NCI-H128 (cell line): Measurements from ENCODE around the gene SPR.

Experiments
- DNase-seq: peaks from one replicate; lab custom pipeline; 2025; ENCODE audit not compliant: unreplicated experiment; lab: John Stamatoyannopoulos, UW

The SPR gene

DNA sequence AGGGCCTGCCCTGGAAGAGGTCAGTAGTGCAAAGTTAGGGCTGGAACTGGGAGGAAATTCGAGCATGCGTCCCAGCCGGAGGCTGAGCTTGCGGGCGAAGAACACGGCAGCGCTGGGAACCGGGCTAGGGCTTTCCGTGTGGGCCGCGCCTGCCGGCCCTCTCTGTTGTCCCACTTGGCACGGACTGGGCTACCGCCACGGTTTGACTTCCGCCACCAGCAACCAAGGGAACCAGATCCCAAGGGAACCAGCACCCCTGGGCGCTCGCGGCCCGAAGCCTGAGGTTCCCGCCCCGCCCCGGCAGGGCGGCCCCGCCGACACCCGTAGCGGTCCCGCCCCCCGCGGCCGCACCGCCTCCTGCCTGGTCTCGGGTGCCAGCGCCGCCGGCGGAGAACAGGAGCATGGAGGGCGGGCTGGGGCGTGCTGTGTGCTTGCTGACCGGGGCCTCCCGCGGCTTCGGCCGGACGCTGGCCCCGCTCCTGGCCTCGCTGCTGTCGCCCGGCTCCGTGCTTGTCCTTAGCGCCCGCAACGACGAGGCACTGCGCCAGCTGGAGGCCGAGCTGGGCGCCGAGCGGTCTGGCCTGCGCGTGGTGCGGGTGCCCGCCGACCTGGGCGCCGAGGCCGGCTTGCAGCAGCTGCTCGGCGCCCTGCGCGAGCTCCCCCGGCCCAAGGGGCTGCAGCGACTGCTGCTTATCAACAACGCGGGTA is at the start of gene SPR:
Gene SPR (plus strand): TSS at position 377 of the 708 bp plus-strand sequence. CDS start 25 bp downstream, at position 402.
- peak; percentile 32 for DNase-seq

DNA sequence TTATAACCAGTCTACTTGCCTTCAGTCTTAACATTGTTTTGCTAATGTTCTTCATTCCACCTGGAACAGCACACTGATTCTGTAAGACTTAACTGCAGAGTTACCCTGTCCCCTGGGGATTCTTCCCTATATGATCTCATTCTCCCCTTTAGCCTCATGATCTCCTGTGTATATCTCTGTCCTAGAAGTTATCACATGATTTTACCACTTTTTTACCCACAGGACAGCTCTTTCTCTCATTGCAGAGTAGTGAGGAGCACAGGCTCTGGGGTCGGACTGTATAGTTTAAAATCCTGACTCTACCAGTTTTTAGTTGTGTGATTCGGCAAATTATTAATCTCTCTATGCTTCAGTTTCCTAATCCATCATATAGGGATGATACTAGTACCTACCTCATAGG is 47.1 kb upstream of the SPR start:
- DNase-seq, result no peak

DNA sequence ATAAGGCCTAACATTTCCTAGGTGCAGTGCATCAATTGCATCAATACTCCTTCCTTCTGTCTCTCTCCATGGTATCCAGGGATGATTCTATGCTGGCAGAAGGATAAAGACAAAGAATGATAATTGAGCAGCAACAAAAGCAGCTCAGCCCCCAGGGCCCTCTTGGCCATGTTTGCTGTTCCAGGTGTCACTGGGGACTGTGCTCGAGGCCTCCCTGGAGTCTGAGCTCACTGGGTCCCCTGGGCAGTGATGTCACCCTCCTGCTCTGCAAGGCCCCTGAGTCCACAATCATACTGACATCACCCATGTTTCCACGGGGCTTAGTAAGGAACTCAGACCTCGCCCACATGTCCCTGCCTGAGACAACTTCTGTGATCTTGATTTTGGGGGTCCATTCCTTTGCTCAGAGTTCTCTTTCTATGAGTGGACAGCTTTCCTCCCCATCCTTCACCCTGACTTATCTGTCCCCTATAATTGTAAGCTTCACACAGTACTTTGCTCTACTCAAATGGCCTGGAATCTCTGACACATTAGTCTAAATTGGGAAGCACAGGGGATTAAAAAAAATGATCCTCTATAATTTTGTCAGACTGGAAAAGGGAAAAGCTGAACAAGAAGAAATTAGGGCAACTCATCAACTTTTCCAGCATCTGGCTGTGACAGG is 45.6 kb upstream of the SPR start:
- no peak for DNase-seq

DNA sequence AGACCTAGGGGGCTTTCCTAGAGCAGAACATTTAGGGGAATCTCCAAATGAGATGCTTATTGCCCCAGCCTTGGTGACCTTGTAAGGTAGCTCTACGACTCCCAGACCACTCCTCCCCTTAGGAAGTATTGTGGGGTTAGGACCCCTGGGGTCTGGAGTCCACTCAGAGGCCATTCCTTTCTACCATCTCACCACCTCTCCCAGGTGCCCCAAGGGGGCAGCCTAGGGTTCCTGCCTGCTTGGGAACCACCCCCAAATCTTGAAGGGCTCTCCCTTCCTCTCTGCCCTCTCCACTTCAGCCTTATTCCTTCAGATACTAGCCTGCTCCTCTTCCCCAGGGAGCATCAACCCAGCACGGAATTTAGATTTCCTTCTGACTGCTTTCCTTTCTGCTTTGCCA is 43.9 kb upstream of the SPR start:
- no peak for DNase-seq

DNA sequence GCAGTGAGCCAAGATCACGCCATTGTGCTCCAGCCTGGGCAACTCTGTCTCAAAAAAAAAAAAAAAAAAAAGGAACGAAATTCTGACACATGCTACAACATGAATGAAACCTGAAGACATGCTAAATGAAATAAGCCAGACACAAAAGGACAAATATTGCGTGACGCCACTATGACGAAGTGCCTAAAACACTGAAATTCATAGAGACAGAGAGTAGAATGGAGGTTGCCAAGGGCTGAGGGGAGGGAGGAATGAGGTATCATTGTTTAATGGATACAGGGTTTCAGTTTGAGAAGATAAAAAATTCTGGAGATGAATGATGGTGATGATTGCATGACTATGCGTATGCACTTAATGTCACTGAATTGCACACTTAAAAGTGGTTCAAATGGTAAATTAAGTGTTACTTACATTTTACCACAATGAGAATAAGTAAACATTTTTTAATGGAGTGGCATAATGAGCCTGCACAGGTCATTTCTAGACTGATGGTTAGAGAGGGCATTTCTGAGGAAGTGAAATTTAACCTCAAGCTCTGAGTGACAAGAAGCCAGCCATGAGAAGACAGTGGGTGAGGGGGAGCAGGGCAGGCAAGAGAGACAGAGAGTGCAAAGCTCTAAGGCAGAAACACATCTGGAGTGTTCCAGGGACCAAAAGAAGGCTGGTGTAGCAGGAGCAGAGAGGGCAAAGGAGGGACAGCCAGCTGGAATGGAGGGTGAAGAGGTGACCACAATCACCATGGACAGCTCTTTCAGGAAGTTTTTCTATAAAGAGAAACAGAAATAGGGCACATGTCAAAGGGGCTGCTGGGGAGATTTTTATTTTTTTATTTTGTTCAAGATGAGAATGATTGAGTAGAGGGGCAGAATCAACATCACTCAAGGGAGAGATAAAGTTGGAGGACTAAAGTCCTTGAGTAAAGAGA is 40.8 kb upstream of the SPR start:
- DNase-seq, result no peak

DNA sequence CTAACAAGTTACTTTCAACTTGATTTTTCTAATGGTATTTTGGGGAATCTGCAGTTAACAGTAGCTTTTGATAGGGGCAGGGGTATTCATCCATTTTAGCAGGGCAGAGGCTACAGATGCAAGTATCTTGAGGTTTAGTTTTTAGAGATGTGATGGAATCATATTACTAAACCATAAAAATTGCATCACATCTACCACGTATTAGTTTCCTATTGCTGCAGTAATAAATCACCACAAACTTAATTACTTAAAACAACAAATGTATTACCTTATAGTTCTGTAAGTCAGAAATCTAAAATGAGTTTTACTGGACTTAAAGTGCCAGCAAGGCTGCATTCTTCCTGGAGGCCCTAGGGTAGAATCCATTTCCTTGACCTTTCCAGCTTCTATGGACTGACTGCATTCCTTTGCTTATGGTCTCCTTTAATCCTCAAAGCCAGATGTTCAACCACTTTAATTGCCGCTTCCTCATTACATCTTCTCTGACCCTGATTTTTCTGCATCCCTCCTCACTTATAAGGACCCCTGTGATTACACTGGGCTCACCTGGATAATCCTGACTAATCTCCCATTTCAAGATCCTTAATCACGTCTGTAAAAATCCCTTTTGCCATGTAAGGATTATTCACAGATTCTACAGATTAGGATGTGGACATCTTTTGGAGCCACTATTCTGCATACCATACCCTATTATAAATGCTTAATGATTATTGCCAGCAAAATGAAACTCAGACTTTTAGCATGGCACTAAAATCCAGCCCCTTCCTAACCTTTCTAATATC is 39.5 kb upstream of the SPR start:
- no peak for DNase-seq

DNA sequence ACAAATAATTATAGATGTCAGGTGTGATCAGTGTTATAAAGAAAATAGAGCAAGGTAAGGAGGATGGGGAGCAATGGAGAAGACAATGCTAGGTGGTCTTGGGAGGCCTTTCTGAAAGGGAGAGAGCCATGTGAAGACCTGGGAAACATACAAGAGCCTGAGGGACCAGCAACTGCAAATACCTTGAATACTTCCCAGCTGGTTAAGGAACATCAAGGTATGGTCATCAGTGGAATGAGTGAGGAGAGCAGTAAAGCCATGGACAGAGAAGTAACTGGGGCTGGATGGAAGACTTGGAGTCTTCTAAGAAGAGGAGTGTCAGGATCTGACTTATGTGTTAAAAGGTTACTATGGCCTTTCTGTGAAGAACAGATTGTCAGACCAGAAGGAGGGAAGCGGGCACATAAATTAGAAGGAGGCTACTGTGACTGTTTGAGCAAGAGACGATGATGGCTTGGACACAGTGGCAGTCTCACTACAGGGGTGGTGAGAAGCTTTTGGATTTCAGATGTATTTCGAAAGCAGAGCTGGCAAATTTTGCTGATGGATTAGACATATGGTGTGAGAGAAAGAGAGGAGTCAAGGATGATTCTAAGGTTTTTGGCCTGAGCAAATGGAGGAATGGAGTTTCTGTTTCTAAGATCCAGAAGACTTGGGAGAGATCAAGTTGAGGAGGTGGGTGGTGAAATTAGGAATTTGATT is 38.6 kb upstream of the SPR start:
- no peak for DNase-seq

DNA sequence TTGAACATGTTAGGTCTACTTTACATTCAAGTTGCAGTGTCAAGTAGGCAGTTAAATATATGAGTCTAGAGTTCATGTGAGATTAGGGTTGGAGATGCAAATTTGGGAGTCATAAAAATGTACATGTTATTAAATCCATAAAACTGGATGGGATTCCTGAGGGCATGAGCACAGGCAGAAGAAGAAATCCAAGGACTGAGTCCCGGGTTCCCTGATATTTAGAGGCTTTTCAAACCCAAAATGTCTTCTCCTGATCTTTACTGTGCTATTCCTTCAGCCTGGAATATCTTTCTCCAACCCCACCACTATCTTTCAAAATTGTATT is 38.1 kb upstream of the SPR start:
- no peak for DNase-seq

DNA sequence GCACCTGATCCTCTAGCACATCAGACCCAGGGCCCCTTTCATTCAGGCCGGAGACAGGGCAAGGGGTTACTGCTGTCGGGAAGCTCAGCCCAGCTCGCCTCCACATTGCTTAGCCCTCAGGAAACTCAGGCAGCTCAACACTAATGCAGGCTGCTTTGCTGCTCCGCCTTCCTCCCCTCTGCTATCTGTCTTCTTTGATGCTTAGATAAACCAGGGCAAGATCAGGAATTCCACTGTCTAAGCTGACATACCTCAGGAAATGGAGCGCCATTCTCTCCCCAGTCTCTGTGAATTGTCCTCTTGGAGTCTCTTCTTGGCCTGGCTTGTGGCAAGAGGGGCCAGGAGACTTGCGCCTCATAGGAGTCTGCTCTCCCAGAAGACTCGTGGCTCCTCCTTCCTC is 35.9 kb upstream of the SPR start:
- DNase-seq, result no peak

DNA sequence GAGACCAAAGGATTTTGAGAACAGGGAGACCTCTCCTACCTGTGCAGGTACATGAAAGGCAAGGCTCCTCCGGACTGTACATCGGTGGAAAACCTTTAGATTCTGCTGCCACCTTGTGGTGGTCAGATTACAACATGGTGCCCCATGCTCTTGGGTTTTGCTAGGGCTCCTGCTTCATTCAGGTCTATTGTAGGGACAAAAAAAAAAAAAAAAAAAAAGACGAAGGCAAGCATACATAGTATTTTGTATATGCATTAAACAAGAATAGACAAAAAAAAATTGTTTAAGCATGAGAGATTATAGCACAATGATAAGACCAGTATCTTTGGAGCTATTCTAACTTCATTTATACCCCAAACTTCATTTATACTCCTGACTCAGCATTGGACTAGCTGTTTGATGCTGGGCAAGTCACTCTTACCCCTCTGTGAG is 27.4 kb upstream of the SPR start:
- DNase-seq, result peak; percentile 24

DNA sequence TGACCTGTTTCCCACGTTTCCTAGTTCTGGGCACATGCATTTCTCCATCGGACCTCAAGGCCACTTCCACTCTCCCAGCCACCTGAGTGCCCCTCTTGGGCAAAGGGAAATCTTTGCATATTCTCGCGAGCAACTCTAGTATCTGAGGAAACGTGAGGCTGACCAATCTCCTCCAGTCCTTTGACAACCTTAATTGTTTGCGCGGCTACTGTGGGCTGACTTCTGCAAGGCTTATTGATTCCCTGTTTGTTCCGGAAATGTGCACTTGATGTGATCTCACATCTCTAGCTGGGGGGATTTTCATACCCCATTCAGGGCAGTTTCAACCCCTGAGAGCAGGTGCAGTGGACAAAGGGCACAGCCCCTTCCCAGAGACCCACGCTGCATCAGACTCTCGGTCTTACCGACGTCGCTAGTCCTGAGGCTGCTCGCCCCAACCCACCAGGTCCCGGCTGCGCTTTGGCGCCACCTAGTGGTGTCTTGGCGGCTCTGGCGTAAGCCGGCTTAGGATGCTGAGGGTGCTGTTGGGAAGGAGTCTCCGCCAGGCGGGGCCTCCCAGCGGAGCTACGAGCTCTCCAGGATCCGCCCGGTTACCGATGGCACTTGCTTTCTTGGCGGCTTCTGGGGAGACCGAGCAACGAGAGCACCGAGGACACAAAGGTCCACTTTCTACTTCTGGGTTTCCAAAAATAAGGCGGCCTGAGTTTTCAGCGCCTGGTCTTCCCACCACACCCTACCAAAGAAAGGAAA is 24.8 kb upstream of the SPR start:
- peak; percentile 84 for DNase-seq

DNA sequence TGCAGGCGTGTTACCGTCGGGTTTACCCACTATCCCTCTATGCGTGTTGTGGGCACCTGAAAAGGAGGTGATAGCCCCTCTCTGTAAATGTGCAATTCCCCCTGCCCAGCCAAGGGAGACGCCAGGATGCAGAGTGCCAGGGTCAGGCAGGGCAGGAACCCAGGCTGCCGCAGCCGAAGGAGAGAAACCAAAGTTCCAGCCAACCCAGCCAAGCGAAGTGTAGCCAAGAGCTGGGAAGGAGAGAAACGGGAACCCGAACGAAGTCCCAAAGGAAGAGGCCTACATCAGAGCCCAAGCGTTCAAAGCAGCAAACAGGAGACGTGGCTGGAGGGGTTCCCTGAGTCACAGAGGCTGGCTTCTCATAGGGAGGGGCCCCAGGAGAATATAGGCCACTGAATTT is 24.2 kb upstream of the SPR start:
- no peak for DNase-seq

DNA sequence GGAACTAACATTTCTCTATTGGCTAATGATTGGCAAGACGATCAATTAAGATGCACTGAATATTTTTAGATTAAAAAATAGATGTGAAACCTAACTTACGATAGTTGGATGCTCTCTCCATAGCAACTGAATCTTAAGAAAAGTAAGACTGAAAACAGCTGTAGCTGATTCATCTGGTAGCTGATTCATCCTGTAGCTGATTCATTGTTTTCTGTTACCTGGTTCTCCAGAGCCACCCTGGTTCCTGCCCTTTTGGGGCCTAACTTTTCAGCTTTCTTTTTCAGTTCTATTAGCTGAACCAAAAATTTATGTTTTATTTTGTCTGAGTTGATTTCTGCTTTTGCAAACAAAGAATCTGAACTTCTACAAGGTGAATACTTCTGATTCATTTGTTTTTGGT is 22.7 kb upstream of the SPR start:
- DNase-seq, result no peak

DNA sequence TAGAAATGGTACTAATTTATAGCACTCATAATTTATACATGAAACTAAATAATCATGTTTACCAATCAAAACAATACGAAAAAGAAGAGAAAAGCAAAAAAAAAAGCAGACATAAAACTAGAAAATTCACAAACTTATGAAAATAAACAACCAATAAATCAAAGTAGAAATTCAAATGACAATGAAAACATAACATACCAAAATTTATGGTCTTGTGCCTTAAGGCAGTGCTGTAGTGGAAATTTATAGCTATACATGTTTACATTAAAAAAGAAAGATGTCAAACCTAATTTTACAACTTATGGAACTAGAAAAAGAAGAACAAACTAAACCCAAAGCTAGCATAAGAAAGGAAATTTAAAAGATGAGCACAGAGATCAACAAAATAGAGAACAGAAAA is 16.1 kb upstream of the SPR start:
- DNase-seq, result no peak

DNA sequence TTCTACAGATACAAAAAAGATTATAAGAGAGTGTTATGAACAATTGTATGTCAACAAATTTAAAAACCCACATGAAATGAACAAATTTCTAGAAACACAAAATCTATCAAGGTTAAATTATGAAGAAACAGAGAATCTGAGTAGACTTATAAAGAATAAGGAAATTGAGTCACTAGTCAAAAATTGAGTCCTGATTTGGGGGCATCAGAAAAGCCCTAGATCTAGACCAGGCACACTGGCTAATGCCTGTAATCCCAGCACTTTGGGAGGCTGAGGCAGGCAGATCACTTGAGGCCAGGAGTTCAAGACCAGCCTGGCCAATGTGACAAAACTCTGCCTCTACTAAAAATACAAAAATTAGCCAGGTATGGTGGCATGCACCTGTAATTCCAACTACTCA is 15.3 kb upstream of the SPR start:
- DNase-seq, result no peak

DNA sequence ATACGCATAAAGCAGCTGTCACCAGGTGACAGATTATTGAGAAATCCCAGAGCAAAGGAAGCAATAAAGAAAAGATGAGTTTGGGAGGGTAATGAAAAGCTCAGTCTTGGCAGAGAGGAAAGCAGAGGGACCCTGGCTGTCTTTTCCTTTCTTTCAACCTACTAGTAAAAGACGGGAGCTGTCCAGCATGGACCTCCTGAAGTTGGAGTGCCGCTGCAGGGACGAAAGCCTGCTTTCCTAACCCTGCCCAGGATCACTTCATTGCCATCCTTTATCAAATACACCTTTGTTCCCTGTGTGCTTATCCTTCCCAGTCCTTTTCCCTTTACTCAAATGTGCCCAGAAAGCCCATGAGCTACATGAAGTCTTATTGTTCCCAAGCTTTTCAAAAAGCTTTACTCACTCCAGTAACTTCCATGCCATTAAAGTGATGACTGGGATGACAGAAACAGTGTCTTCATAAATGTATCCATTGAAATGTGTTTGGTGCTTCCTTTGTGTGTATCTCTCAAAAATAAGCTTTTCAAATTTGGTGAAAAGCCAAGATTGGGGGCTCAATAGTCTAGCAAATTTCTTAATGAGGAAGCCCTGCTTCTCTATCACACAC is 3.7 kb upstream of the SPR start:
- no peak for DNase-seq

DNA sequence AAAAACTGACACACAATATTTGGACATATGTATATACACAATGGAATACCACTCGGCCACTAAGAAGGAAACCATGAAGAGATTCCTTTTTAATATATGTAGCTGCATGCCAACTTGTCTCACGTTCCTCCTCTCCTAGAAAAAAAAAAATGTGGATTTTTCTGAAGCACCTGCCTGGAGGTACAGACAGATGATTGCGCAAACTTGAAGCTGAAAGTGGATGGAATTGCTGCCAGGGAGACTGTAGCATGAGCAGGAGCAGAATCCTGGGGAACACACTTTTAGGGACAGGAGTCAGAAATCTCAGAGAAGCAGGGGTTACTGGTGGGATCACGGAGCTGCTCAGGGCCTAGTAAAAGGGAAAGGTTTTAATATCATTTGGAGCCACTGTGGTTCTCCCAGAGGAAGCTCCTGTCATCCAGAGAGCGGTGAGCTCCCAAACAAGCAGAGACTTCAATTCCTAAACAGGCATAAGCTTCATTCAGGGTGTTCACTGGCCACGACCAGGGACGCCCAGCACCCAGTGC is 640 bp upstream of the SPR start:
- no peak for DNase-seq

DNA sequence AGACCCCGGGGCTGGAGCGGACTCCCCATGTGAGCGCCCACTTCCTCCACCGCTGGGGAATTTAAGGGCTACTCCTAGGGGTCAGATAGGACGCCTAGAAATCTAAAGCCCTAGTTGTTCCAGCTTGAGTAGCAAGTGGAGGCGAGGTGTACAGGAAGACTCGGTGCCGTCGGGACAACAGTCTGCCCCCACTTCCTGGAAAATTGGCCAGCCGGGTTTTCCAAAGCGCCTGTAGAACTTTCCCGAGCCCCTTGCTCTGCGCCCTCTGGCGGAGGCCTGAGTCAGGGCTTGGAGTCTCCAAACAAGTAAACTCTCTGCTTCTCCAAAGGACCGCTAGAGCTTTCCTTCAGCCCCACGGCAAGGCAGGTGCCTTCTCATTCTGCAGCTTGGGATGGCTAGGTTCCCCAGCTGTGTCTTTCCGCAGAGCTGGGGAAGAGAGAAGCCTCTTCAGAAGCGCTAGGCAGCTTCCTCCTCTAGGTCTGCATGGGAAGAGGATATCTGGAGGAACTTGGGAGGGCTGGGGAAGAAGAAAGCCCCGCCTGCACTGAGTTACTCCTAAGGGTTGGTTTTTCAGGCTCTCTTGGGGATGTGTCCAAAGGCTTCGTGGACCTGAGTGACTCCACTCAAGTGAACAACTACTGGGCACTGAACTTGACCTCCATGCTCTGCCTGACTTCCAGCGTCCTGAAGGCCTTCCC is 681 bp downstream of the SPR start:
- DNase-seq, result peak; percentile 63
